Liver (tissue), 9 donors: Measurements from ENCODE around the gene COPG2. TPM values are rescaled to one million over a fixed set of nuclear protein-coding genes. Genes with fewer than 3 reads are reported as not detected.

Experiments used
- DNase-seq: peaks from one replicate; pipeline ENCODE4 v3.0.0-alpha.2; 2017; ENCODE audit warnings: low spot score
- H3K27ac ChIP-seq, 2 donors: one replicate each; pipeline ENCODE4 v1.7.0; 2013; ENCODE audit warnings: inconsistent platforms in 2 of 2, low read length in 2 of 2, control low read depth in 1 of 2, low read depth in 1 of 2, mild to moderate bottlenecking in 1 of 2
- H3K27me3 ChIP-seq, 4 donors: one replicate each; pipeline versions ENCODE4 v1.6.1 to v1.7.0; 2013; ENCODE audit warnings: low read length in 3 of 4, inconsistent platforms in 1 of 4, mild to moderate bottlenecking in 1 of 4, moderate library complexity in 1 of 4; ENCODE audit not compliant: control insufficient read depth in 4 of 4, insufficient read depth in 4 of 4
- H3K36me3 ChIP-seq, 4 donors: one replicate each; pipeline versions ENCODE4 v1.6.1 to v1.7.0; 2013; ENCODE audit warnings: low read length in 3 of 4, mild to moderate bottlenecking in 3 of 4, low read depth in 1 of 4, moderate library complexity in 1 of 4; ENCODE audit not compliant: control insufficient read depth in 4 of 4, insufficient read depth in 3 of 4
- H3K4me1 ChIP-seq, 4 donors: one replicate each; pipeline versions ENCODE4 v1.6.1 to v1.7.0; 2013; ENCODE audit warnings: low read length in 3 of 4, mild to moderate bottlenecking in 3 of 4, moderate library complexity in 1 of 4; ENCODE audit not compliant: control insufficient read depth in 4 of 4, insufficient read depth in 4 of 4
- H3K4me3 ChIP-seq, 3 donors: one replicate each; pipeline versions ENCODE4 v1.6.1 to v1.7.0; 2013; ENCODE audit warnings: low read length in 3 of 3, control low read depth in 1 of 3, low read depth in 1 of 3, mild to moderate bottlenecking in 1 of 3
- H3K9ac ChIP-seq, 2 donors: one replicate each; pipeline ENCODE4 v1.7.0; 2013; ENCODE audit warnings: low read length in 2 of 2, mild to moderate bottlenecking in 2 of 2, moderate library complexity in 2 of 2, control low read depth in 1 of 2, low read depth in 1 of 2
- H3K9me3 ChIP-seq, 4 donors: one replicate each; pipeline versions ENCODE4 v1.6.1 to v1.7.0; 2013; ENCODE audit warnings: low read length in 3 of 4; ENCODE audit not compliant: control insufficient read depth in 4 of 4
- EGR1 ChIP-seq, 2 donors: IDR thresholded peaks; 2 replicates each; pipeline ENCODE4 v1.6.1; 2016 to 2018; ENCODE audit warnings: antibody characterized with exemption in 2 of 2, low read depth in 2 of 2
- FOXA1 ChIP-seq: IDR thresholded peaks from 2 replicates; pipeline ENCODE4 v1.6.1; 2016; ENCODE audit warnings: antibody characterized with exemption
- FOXA2 ChIP-seq: IDR thresholded peaks from 2 replicates; pipeline ENCODE4 v1.6.1; 2016; ENCODE audit warnings: antibody characterized with exemption
- HNF4A ChIP-seq, 2 donors: conservative IDR thresholded peaks; 2 replicates each; pipeline ENCODE4 v1.6.1; 2016; ENCODE audit warnings: antibody characterized with exemption in 2 of 2, mild to moderate bottlenecking in 2 of 2
- HNF4G ChIP-seq: IDR thresholded peaks from 2 replicates; pipeline ENCODE4 v1.6.1; 2016; ENCODE audit warnings: antibody characterized with exemption
- JUND ChIP-seq, 2 donors: IDR thresholded peaks; 2 replicates each; pipeline ENCODE4 v1.6.1; 2016; ENCODE audit warnings: antibody characterized with exemption in 2 of 2
- NR2F2 ChIP-seq: IDR thresholded peaks from 2 replicates; pipeline ENCODE4 v1.6.1; 2016; ENCODE audit warnings: antibody characterized with exemption
- RAD21 ChIP-seq, 2 donors: IDR thresholded peaks; 2 replicates each; pipeline ENCODE4 v1.6.1; 2016; ENCODE audit warnings: antibody characterized with exemption in 2 of 2, mild to moderate bottlenecking in 2 of 2
- RXRA ChIP-seq, 2 donors: IDR thresholded peaks; 2 replicates each; pipeline ENCODE4 v1.6.1; 2017 to 2018; ENCODE audit warnings: antibody characterized with exemption in 2 of 2, mild to moderate bottlenecking in 1 of 2
- SP1 ChIP-seq: IDR thresholded peaks from 2 replicates; pipeline ENCODE4 v1.6.1; 2018; ENCODE audit warnings: antibody characterized with exemption, mild to moderate bottlenecking
- YY1 ChIP-seq: IDR thresholded peaks from 2 replicates; pipeline ENCODE4 v1.6.1; 2016; ENCODE audit warnings: antibody characterized with exemption, mild to moderate bottlenecking
- WGBS: extraction: QIAGEN DNeasy Blood & Tissue Kit; methylation state at CpG from one replicate; pipeline ENCODE4 v1.1.7; 2013; 5-methylcytosine and 5-hydroxymethylcytosine counted together
- polyA plus RNA-seq, 2 donors: library from polyadenylated mRNA; stranded (reverse) in 1 of 2; unstranded in 1 of 2; fragments of 200-250 nt in 1 of 2; fragments of >200 nt in 1 of 2; fragmentation: Nextera tagmentation in 1 of 2; extraction: Ambion mirVana in 1 of 2; gene quantifications; one replicate each; pipeline versions ENCODE4 v1.2.1 to v1.2.3, GENCODE V29; 2013 to 2015
- total RNA-seq, 2 donors: library from RNA; depleted of rRNA; stranded (reverse); fragments of >200 nt; gene quantifications; one replicate each; pipeline ENCODE4 v1.2.3, GENCODE V29; 2014
- TF ChIP-seq, protein P1 (sequence below): IDR thresholded peaks from 2 replicates; pipeline ENCODE4 v1.6.1; 2016; ENCODE audit warnings: antibody characterized with exemption, mild to moderate bottlenecking
- TF ChIP-seq, protein P2 (sequence below): IDR thresholded peaks from 2 replicates; pipeline ENCODE4 v1.6.1; 2016; ENCODE audit warnings: antibody characterized with exemption
- TF ChIP-seq, protein P3 (sequence below): fragments of 150-350 bp; IDR thresholded peaks from 2 replicates; pipeline ENCODE4 v1.5.1; 2017; ENCODE audit warnings: improper control_type of control experiment, low read depth, low read length; ENCODE audit not compliant: missing input control
- TF ChIP-seq, protein P4 (sequence below): IDR thresholded peaks from 2 replicates; pipeline ENCODE4 v1.6.1; 2016; ENCODE audit warnings: antibody characterized with exemption
- donor health status: healthy.
- donor health status: healthy.
- donor health status: healthy.
- donor health status: healthy.
- donor health status: healthy.

The COPG2 gene
- total and polyA plus RNA-seq, 4 donors, result 0.99 to 10.3 (median 4.7) TPM

DNA sequence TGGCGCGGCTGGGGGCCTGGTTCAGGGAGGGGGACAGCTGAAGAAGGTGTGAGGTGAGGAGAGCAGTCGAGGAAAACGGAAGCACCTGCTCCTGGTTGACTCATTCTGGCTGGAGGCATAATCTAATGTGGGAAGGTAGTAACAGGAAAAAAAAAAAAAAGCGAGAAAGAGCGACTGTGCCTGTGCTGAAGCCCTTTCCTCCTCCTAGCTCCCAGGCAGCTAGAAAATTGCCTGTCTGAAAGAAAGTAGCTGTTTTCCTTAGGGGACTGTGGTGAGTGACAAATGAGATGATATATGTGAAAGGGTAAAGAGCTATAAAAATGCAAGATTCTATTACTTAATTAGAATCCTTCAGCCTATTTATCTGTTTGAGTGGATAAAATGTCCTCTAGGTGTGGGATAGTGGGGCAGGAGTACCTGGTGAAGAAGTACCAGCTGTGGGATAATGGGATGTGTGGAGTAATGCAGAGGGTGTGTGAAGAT is 181.6 kb downstream of the COPG2 start (continued):
- TF ChIP-seq, protein P1, sequence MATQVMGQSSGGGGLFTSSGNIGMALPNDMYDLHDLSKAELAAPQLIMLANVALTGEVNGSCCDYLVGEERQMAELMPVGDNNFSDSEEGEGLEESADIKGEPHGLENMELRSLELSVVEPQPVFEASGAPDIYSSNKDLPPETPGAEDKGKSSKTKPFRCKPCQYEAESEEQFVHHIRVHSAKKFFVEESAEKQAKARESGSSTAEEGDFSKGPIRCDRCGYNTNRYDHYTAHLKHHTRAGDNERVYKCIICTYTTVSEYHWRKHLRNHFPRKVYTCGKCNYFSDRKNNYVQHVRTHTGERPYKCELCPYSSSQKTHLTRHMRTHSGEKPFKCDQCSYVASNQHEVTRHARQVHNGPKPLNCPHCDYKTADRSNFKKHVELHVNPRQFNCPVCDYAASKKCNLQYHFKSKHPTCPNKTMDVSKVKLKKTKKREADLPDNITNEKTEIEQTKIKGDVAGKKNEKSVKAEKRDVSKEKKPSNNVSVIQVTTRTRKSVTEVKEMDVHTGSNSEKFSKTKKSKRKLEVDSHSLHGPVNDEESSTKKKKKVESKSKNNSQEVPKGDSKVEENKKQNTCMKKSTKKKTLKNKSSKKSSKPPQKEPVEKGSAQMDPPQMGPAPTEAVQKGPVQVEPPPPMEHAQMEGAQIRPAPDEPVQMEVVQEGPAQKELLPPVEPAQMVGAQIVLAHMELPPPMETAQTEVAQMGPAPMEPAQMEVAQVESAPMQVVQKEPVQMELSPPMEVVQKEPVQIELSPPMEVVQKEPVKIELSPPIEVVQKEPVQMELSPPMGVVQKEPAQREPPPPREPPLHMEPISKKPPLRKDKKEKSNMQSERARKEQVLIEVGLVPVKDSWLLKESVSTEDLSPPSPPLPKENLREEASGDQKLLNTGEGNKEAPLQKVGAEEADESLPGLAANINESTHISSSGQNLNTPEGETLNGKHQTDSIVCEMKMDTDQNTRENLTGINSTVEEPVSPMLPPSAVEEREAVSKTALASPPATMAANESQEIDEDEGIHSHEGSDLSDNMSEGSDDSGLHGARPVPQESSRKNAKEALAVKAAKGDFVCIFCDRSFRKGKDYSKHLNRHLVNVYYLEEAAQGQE, result no peak
- no peak for TF ChIP-seq HNF4G
- TF ChIP-seq NR2F2, result no peak
- TF ChIP-seq, protein P2, sequence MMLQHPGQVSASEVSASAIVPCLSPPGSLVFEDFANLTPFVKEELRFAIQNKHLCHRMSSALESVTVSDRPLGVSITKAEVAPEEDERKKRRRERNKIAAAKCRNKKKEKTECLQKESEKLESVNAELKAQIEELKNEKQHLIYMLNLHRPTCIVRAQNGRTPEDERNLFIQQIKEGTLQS, result no peak
- TF ChIP-seq HNF4A (conservative IDR thresholded peaks at IDR 0.05), result no peak
- TF ChIP-seq SP1, result no peak
- TF ChIP-seq FOXA2, result no peak

DNA sequence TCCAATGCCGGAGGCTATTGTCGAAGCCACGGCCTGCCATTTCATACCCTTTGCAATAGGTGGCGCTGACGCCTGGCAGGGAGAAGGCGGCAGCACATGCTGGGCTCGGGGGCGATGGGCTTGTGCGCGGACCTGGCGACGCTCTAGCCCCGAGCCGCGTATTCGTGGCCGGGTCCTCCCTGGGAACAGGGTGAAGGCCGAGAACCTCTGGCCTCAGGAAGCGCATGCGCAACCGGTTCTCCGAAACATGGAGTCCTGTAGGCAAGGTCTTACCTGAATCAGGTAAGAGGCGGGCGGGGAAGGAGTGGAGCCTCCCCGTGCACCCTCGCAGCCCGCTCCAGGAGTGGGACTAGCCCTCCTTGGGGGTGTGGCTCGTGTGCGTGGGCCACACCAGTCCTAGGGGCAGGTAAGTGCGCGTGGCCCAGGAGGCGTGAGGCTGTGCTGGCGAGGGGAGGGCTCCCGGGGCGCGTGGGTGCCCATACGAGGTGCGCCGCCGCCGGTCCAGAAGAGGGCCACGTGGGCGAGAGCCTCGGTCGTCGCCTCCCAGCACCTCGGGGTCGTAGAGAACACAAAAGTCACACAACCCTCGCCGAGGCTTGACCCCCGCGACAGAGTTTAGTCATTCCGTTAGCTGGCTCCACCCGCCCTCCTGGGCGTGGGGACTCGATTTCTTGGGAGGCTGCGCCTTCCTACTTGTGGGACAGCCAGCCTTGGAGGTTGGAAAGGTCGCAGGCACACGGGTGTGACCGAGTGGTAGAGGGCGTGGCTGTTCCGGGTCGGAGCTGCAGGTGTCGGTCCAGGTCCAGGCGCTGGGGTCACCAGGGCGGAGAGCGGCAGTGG is 182.2 kb downstream of the COPG2 start:
- no peak overlapping the region for H3K9ac ChIP-seq
- peak overlapping the region in 1 of 2 donors; percentile 57 for H3K27ac ChIP-seq

More for the DNA sequence above, 182.2 kb downstream of the COPG2 start:
- peak; percentile 67 for DNase-seq
- peak overlapping the region; percentile 58 to 93 (median 60) for H3K4me3 ChIP-seq
- no peaks in the 10 kb centered on the region for H3K36me3 ChIP-seq
- peak; percentile 92 for TF ChIP-seq YY1
- no peak for TF ChIP-seq HNF4G
- no peak for TF ChIP-seq EGR1 (IDR thresholded peaks at IDR 0.05; ENCODE audit: low read depth in 2 of 2)
- TF ChIP-seq RAD21 (IDR thresholded peaks at IDR 0.05), result peak; percentile 78 to 85
- TF ChIP-seq, protein P3, sequence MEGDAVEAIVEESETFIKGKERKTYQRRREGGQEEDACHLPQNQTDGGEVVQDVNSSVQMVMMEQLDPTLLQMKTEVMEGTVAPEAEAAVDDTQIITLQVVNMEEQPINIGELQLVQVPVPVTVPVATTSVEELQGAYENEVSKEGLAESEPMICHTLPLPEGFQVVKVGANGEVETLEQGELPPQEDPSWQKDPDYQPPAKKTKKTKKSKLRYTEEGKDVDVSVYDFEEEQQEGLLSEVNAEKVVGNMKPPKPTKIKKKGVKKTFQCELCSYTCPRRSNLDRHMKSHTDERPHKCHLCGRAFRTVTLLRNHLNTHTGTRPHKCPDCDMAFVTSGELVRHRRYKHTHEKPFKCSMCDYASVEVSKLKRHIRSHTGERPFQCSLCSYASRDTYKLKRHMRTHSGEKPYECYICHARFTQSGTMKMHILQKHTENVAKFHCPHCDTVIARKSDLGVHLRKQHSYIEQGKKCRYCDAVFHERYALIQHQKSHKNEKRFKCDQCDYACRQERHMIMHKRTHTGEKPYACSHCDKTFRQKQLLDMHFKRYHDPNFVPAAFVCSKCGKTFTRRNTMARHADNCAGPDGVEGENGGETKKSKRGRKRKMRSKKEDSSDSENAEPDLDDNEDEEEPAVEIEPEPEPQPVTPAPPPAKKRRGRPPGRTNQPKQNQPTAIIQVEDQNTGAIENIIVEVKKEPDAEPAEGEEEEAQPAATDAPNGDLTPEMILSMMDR, result peak; percentile 74
- TF ChIP-seq HNF4A (conservative IDR thresholded peaks at IDR 0.05), result peak in 1 of 2 donors; percentile 60
- no peak for TF ChIP-seq JUND (IDR thresholded peaks at IDR 0.05)
- no peak for TF ChIP-seq NR2F2
- peak; percentile 22 to 27 for TF ChIP-seq RXRA (IDR thresholded peaks at IDR 0.05)
- TF ChIP-seq FOXA2, result no peak
- TF ChIP-seq, protein P4, sequence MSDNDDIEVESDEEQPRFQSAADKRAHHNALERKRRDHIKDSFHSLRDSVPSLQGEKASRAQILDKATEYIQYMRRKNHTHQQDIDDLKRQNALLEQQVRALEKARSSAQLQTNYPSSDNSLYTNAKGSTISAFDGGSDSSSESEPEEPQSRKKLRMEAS, result peak; percentile 94
- TF ChIP-seq SP1, result peak; percentile 11
- TF ChIP-seq FOXA1, result peak; percentile 6
- peaks cover 0 to 12% (median 9%) of the 10 kb centered on the region in 4 donors for H3K4me1 ChIP-seq
- no peaks in the 10 kb centered on the region for H3K27me3 ChIP-seq
- 7% methylated on average over 67 of the region's 67 CpGs for WGBS
- no peaks in the 10 kb centered on the region for H3K9me3 ChIP-seq
